AG04449 (cell line): ENCODE measurements around the gene PTBP2.

Source experiments
- CTCF ChIA-PET: fragments of 350-600 bp; formaldehyde crosslinking; extraction: SDS; loops from one replicate; lab custom pipeline; 2021; ENCODE audit warnings: antibody characterized with exemption; lab: Yijun Ruan, JAX
- POLR2A ChIA-PET: fragments of 400-600, 350-600 bp; formaldehyde crosslinking; extraction: SDS; loops from one replicate; lab custom pipeline; 2020; ENCODE audit warnings: antibody characterized with exemption, inconsistent platforms; lab: Yijun Ruan, JAX
- DNase-seq: peaks from one replicate; pipeline ENCODE4 v3.0.0-alpha.2; 2010; ENCODE audit warnings: low read depth, low spot score
- H3K4me3 ChIP-seq: 2 replicates; pipeline ENCODE4 v1.5.1; 2011; ENCODE audit warnings: low read depth, mild to moderate bottlenecking, control low read depth, low read length
- TF ChIP-seq, protein P1 (sequence below): IDR thresholded peaks from one replicate; pipeline ENCODE4 v1.5.1; 2011; ENCODE audit warnings: mild to moderate bottlenecking, moderate library complexity, low read length, control low read depth, inconsistent platforms; ENCODE audit not compliant: insufficient read depth; ENCODE audit errors: missing control alignments

The PTBP2 gene

DNA sequence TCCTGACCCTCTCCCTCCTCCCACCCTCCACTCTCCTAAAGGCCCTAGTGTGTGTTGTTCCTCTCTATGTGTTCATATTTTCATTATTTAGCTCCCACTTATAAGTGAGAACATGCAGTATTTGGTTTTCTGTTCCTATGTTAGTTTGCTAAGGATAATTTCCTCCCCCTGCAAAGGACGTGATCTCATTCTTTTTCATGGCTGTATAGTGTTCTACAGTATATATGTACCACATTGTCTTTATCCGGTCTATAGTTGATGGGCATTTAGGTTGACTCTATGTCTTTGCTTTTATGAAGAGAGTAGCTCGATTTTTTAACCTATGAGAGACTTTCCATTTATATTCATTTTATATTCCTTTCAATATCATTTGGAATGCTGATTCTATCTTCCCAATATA lies 7.9 kb upstream of the PTBP2 start:
- ChIA-PET CTCF (no interaction called here), POLR2A (no interaction called here)
- TF ChIP-seq, protein P1, sequence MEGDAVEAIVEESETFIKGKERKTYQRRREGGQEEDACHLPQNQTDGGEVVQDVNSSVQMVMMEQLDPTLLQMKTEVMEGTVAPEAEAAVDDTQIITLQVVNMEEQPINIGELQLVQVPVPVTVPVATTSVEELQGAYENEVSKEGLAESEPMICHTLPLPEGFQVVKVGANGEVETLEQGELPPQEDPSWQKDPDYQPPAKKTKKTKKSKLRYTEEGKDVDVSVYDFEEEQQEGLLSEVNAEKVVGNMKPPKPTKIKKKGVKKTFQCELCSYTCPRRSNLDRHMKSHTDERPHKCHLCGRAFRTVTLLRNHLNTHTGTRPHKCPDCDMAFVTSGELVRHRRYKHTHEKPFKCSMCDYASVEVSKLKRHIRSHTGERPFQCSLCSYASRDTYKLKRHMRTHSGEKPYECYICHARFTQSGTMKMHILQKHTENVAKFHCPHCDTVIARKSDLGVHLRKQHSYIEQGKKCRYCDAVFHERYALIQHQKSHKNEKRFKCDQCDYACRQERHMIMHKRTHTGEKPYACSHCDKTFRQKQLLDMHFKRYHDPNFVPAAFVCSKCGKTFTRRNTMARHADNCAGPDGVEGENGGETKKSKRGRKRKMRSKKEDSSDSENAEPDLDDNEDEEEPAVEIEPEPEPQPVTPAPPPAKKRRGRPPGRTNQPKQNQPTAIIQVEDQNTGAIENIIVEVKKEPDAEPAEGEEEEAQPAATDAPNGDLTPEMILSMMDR: no peak
- no peak for DNase-seq
- H3K4me3 ChIP-seq: no peak overlapping the region

DNA sequence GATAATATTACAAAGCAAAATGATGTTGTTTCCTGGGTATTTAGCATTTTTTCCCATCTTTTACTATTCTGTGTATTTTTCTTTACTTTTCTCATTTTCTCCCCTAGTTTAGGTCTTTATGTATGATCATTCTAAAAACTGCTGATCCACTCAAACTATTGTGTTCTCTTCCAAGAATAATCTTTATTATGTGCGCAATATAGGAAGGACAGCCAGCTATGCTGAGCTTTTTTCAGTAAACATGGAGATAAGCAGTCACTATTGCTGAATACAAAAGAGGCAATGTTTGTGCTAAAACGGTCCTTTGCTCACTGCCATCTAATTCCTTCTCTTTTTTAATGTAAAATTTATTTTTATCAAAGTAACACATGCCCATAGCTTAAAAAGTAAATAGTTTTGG lies 6.7 kb upstream of the PTBP2 start:
- CTCF ChIA-PET: no interaction called here

DNA sequence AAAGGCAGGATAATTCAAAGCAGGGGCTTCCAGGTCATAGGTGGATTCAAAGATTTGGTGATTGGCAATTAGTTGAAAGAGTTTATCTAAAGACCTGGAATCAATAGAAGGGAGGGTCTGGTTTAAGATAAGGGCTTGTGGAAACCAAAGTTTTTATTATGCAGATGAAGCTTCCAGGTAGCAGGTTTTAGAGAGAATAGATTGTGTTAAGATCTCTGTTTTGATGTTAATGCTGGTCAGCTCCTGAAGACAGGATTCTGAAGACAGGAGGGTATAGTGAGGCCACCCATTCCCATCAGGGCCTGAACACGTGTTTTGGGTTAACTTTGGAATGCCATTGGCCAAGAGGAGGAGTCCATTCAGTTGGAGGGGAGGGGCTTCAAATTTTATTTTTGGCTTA lies 6.1 kb upstream of the PTBP2 start:
- TF ChIP-seq, protein P1: no peak
- no peak overlapping the region for H3K4me3 ChIP-seq
- DNase-seq: no peak
- ChIA-PET POLR2A (no interaction called here), CTCF (no interaction called here)

More for the DNA sequence above, 6.7 kb upstream of the PTBP2 start:
- DNase-seq: no peak
- H3K4me3 ChIP-seq: no peak overlapping the region
- TF ChIP-seq, protein P1: no peak
- POLR2A ChIA-PET: no interaction called here

DNA sequence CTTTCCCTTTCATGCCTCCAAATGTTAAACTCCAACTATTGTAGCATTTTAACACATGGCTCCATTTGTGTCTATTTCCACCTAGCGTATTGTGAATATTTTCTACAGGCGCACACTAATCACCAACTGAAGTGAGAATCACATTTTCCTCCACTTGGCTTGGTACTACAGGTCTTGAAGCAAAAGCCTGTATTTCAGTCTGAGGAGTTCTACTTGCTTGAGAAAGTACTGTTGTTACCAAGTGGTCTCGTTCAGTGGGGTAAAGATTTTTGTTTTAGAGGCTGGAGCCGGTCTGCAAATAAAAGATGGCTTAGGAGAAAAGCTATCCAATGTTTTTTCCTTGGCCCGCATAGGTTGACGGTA lies 550 bp upstream of the PTBP2 start:
- H3K4me3 ChIP-seq: peak overlapping the region; percentile 95
- TF ChIP-seq, protein P1: no peak
- no peak for DNase-seq
- POLR2A ChIA-PET: interaction anchor here (1.0 to 1.2 kb wide), 2 partner anchors 191 to 359 kb away, joined by 3 to 5 read pairs; no protein-coding TSS in a partner anchor
- CTCF ChIA-PET: no interaction called here

DNA sequence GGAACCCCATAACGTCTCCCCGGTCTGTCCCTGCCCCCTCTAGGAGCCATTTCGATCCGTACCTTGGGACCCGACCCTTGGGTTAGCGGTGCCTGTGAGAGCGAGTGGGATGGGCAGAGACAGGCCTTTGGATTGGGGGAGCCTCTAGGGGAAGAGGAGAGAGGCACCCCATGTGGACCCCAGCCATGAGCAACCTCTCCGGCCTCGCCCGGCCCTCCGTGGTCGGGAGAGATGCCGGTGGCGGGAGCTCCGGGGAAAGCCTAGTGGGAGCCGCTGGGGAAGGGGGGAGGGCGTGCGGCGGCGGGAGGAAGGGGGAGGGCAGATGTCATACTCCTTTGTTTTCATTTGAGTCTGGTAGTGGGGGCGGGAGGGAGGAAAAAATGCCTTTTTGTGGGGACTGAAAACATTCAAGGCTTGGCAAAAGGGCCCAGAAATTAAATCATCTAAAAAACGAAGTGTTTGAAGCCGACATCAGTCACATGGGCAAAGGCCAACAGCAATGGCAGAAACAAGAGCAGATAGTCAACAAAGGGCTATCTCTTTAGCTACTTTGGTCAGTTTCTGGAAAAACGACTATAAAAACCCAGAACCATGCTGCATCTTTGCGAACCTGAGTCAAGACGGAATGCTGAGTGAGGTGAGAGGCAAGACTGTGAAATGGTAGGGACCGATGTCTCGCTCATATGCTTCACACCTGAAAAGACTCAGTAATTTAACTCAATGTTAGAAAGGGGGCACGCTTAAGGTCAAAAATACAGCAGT lies 758 bp downstream of the PTBP2 start:
- no peak for DNase-seq
- peak overlapping the region; percentile 95 for H3K4me3 ChIP-seq
- CTCF ChIA-PET: no interaction called here
- TF ChIP-seq, protein P1: no peak
- POLR2A ChIA-PET: interaction anchor here (1.0 kb wide), 1 partner anchor 360 kb away, joined by 5 read pairs; no protein-coding TSS in a partner anchor

DNA sequence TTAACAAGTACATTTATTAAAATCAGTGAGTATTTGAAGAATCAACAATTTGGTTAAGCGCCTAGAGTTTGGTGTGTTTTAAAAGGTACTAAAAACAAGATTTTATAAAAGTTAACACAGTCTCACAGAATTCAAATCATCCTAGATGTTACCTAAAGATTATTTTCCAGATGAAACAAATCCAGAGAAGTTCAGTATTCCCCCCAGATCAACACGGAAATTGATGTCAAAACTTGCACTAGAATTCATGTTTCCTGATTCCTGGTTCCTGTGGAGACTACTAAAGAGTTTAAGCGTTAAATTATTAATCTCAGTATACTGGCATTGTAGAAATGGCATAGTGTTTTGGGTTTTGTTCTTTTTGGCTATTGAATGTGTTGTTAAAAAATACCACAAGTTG lies 1.4 kb downstream of the PTBP2 start:
- ChIA-PET POLR2A (no interaction called here), CTCF (no interaction called here)
- peak overlapping the region; percentile 95 for H3K4me3 ChIP-seq
- TF ChIP-seq, protein P1: no peak
- no peak for DNase-seq
